HL-60 (cell line): ENCODE measurements around the gene SLC12A7.

Experiments
- DNase-seq, 2 experiments: peaks; one replicate each; pipeline ENCODE4 v3.0.0-alpha.2; 2010 to 2020; ENCODE audit warnings: low read depth in 1 of 2, low spot score in 1 of 2
- H3K27ac ChIP-seq: fragments of 250-450 bp; sonication (Bioruptor Pico); replicated peaks from 2 replicates; pipeline ENCODE4 v1.5.1; 2020; ENCODE audit warnings: mild to moderate bottlenecking, moderate library complexity
- H3K27me3 ChIP-seq: fragments of 250-450 bp; sonication (Bioruptor Pico); 2 replicates; pipeline ENCODE4 v1.5.1; 2021; ENCODE audit warnings: mild to moderate bottlenecking, moderate library complexity; ENCODE audit not compliant: insufficient read depth, poor library complexity, severe bottlenecking
- H3K4me3 ChIP-seq: replicated peaks from 2 replicates; pipeline ENCODE4 v1.5.1; 2011; ENCODE audit warnings: mild to moderate bottlenecking, control low read depth, low read length; ENCODE audit not compliant: insufficient read depth
- CTCF ChIP-seq: IDR thresholded peaks from one replicate; pipeline ENCODE4 v1.5.1; 2011; ENCODE audit warnings: low read length, control low read depth, inconsistent platforms; ENCODE audit not compliant: insufficient read depth
- GABPA ChIP-seq: IDR thresholded peaks from 2 replicates; pipeline ENCODE4 v1.6.1; 2012; ENCODE audit warnings: low read depth
- POLR2AphosphoS5 ChIP-seq: IDR thresholded peaks from 2 replicates; pipeline ENCODE4 v1.6.1; 2012; ENCODE audit warnings: low read depth
- REST ChIP-seq: IDR thresholded peaks from 2 replicates; pipeline ENCODE4 v1.6.1; 2012; ENCODE audit warnings: low read depth; ENCODE audit not compliant: insufficient replicate concordance
- SPI1 ChIP-seq: IDR thresholded peaks from 2 replicates; pipeline ENCODE4 v1.6.1; 2012; ENCODE audit warnings: low read depth, mild to moderate bottlenecking, borderline replicate concordance

SLC12A7 gene

GRCh38 chr5:1086871-1087270 lies 25.0 kb downstream of the SLC12A7 start:
- Histone ChIP-seq H3K4me3 (no peak overlapping the region), H3K27me3 (no peaks in the 10 kb centered on the region), H3K27ac (no peak overlapping the region)
- DNase-seq: no peak
- TF ChIP-seq CTCF (no peak), POLR2AphosphoS5 (no peak), SPI1 (no peak), REST (no peak), GABPA (no peak)

GRCh38 chr5:1086137-1086536 lies 25.7 kb downstream of the SLC12A7 start:
- no peak overlapping the region for H3K4me3 ChIP-seq
- no peak overlapping the region for H3K27ac ChIP-seq
- TF ChIP-seq REST (peak; percentile 72), POLR2AphosphoS5 (no peak)
- no peaks in the 10 kb centered on the region for H3K27me3 ChIP-seq
- DNase-seq: no peak

- TF ChIP-seq SPI1: no peak
- TF ChIP-seq GABPA: no peak
- TF ChIP-seq CTCF: no peak
- TF ChIP-seq REST: no peak
- TF ChIP-seq POLR2AphosphoS5: no peak
- Histone ChIP-seq H3K27me3 (no peaks in the 10 kb centered on the region), H3K27ac (no peak overlapping the region), H3K4me3 (no peak overlapping the region)
- no peak for DNase-seq
Observed at GRCh38 chr5:1085391-1085790, 26.5 kb downstream of the SLC12A7 start.
